Tibial nerve (tissue), 4 donors: Measurements from ENCODE around the gene MRTFB.

ENCODE experiments used
- EP300 ChIP-seq, 2 donors: sonication (generic); formaldehyde crosslinking; IDR thresholded peaks; one replicate each; pipeline ENCODE4 v1.6.1; 2017; ENCODE audit warnings: antibody characterized with exemption in 2 of 2, mild to moderate bottlenecking in 1 of 2
- POLR2A ChIP-seq, 2 donors: fragments of 450-650 bp; IDR thresholded peaks; one replicate each; pipeline ENCODE4 v1.6.1; 2017; ENCODE audit warnings: antibody characterized with exemption in 2 of 2, mild to moderate bottlenecking in 2 of 2, moderate library complexity in 2 of 2
- TF ChIP-seq, protein P1 (sequence below), 5 experiments: fragments of 200-600 bp in 3 of 5; fragments of 450-650 bp in 2 of 5; sonication (generic) in 3 of 5; IDR thresholded peaks; one replicate each; pipeline ENCODE4 v1.5.1; 2016 to 2019; ENCODE audit warnings: antibody characterized with exemption in 5 of 5, mild to moderate bottlenecking in 3 of 5, moderate library complexity in 2 of 5

DNA sequence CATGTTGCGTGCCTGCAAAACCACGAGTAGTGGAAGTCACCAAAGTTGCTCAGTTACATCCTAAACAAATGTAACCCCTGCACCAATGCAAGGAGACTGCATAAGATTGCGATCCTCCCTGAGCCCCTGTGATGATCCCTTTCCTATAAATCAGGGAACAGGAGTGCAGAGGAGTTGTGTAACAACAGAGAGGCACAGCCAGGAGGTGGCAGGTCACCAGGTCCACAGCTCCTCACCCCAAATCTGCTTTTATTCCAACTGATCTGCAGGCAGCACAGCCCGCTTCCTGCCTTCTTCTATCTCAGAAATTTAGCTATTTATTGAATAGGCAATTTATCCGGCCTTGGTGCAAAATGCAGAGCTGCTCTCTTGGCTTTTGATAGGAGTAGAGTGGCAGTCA lies 36.0 kb upstream of the MRTFB start:
- no peak for TF ChIP-seq POLR2A (IDR thresholded peaks at IDR 0.05)
- TF ChIP-seq, protein P1, sequence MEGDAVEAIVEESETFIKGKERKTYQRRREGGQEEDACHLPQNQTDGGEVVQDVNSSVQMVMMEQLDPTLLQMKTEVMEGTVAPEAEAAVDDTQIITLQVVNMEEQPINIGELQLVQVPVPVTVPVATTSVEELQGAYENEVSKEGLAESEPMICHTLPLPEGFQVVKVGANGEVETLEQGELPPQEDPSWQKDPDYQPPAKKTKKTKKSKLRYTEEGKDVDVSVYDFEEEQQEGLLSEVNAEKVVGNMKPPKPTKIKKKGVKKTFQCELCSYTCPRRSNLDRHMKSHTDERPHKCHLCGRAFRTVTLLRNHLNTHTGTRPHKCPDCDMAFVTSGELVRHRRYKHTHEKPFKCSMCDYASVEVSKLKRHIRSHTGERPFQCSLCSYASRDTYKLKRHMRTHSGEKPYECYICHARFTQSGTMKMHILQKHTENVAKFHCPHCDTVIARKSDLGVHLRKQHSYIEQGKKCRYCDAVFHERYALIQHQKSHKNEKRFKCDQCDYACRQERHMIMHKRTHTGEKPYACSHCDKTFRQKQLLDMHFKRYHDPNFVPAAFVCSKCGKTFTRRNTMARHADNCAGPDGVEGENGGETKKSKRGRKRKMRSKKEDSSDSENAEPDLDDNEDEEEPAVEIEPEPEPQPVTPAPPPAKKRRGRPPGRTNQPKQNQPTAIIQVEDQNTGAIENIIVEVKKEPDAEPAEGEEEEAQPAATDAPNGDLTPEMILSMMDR (IDR thresholded peaks at IDR 0.05), result no peak
- no peak for TF ChIP-seq EP300 (IDR thresholded peaks at IDR 0.05)
